ENCODE measurements around the gene PPP1R13B. TPM values are rescaled to one million over a fixed set of nuclear protein-coding genes. Genes with fewer than 3 reads are reported as not detected.

PPP1R13B gene
- total RNA-seq, 1 experiment from 2014 or later = 19.0 TPM

GRCh38 chr14:103728721-103729120 is 118.7 kb downstream of the PPP1R13B start:
- TF ChIP-seq POLR2AphosphoS5 (IDR thresholded peaks at IDR 0.05; ENCODE audit: low read depth, low read length) (no peak), TCF7L2 (IDR thresholded peaks at IDR 0.05; ENCODE audit: low read depth, low read length) (no peak), REST (IDR thresholded peaks at IDR 0.05; ENCODE audit: insufficient read depth in 1 of 2, low read depth in 2 of 2, low read length in 1 of 2) (no peak), SIN3A (IDR thresholded peaks at IDR 0.05; ENCODE audit: borderline replicate concordance, insufficient read depth, low read depth, low read length) (no peak)
- TF ChIP-seq, protein P1, sequence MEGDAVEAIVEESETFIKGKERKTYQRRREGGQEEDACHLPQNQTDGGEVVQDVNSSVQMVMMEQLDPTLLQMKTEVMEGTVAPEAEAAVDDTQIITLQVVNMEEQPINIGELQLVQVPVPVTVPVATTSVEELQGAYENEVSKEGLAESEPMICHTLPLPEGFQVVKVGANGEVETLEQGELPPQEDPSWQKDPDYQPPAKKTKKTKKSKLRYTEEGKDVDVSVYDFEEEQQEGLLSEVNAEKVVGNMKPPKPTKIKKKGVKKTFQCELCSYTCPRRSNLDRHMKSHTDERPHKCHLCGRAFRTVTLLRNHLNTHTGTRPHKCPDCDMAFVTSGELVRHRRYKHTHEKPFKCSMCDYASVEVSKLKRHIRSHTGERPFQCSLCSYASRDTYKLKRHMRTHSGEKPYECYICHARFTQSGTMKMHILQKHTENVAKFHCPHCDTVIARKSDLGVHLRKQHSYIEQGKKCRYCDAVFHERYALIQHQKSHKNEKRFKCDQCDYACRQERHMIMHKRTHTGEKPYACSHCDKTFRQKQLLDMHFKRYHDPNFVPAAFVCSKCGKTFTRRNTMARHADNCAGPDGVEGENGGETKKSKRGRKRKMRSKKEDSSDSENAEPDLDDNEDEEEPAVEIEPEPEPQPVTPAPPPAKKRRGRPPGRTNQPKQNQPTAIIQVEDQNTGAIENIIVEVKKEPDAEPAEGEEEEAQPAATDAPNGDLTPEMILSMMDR (IDR thresholded peaks at IDR 0.05) = no peak
- no peak for DNase-seq (ENCODE audit: low read depth, low spot score)
- H3K27ac ChIP-seq (ENCODE audit: low read length) = no peak overlapping the region
- ChIA-PET POLR2A (no interaction called here), CTCF (no interaction called here)
- ATAC-seq = no peak
- H3K36me3 ChIP-seq (ENCODE audit: control insufficient read depth, insufficient read depth, low read length) = no peaks in the 10 kb centered on the region; the same call in 1 of the 2 replicates
- no peaks in the 10 kb centered on the region for H3K4me1 ChIP-seq (ENCODE audit: control insufficient read depth, insufficient read depth, low read length)
- H3K27me3 ChIP-seq (ENCODE audit: control insufficient read depth, insufficient read depth, low read length) = no peaks in the 10 kb centered on the region
- intact Hi-C loops (cut with micrococcal nuclease; ENCODE audit: unreplicated experiment) (no loop called here), in situ Hi-C loops (cut with HindIII; ENCODE audit: low pct_unique_long_range_greater_than_20kb, low sequenced_read_pairs) (no loop called here)
- H3K4me3 ChIP-seq (ENCODE audit: low read depth in 2 of 2, low read length in 2 of 2) = no peak overlapping the region
- H3K9me3 ChIP-seq (ENCODE audit: control insufficient read depth, insufficient read depth, low read depth, low read length) = no peaks in the 10 kb centered on the region
- BruUV-seq (replicated peaks) = no TSS peak

DNA sequence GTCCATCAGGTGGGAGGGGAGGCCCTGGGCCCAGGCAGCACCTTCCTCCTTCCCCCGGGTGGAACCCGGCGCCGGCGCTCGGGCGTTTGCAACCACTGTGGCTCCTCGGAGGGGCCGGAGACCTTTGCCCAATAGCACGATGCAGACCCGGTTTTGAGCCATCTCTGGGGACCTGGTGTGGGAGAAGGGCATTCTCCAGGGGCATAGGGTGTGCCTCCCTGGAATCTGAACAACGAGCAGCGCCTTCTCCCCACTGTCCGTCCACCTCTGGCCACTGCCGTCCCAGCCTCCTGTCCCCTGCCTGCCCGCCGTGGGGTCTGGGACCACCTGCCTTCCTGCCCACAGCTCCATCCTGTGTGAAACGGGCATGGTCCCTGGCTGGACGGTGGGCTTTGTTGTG is 119.2 kb downstream of the PPP1R13B start:
- TF ChIP-seq TCF7L2 (IDR thresholded peaks at IDR 0.05; ENCODE audit: low read depth, low read length) (no peak), REST (IDR thresholded peaks at IDR 0.05; ENCODE audit: insufficient read depth in 1 of 2, low read depth in 2 of 2, low read length in 1 of 2) (no peak), SIN3A (IDR thresholded peaks at IDR 0.05; ENCODE audit: borderline replicate concordance, insufficient read depth, low read depth, low read length) (no peak), POLR2AphosphoS5 (IDR thresholded peaks at IDR 0.05; ENCODE audit: low read depth, low read length) (no peak)
- TF ChIP-seq, protein P1 (IDR thresholded peaks at IDR 0.05) = no peak
- DNase-seq (ENCODE audit: low read depth, low spot score) (no peak), ATAC-seq (no peak)
- no peaks in the 10 kb centered on the region for H3K27me3 ChIP-seq (ENCODE audit: control insufficient read depth, insufficient read depth, low read length)
- ChIA-PET CTCF (no interaction called here), POLR2A (no interaction called here)
- BruUV-seq (replicated peaks) = no TSS peak
- H3K36me3 ChIP-seq (ENCODE audit: control insufficient read depth, insufficient read depth, low read length) = no peaks in the 10 kb centered on the region
- H3K27ac ChIP-seq (ENCODE audit: low read length) = no peak overlapping the region
- H3K9me3 ChIP-seq (ENCODE audit: control insufficient read depth, insufficient read depth, low read depth, low read length) = no peaks in the 10 kb centered on the region
- H3K4me3 ChIP-seq (ENCODE audit: low read depth in 2 of 2, low read length in 2 of 2) = no peak overlapping the region
- in situ Hi-C loops (cut with HindIII; ENCODE audit: low pct_unique_long_range_greater_than_20kb, low sequenced_read_pairs) (no loop called here), intact Hi-C loops (cut with micrococcal nuclease; ENCODE audit: unreplicated experiment) (no loop called here)
- H3K4me1 ChIP-seq (ENCODE audit: control insufficient read depth, insufficient read depth, low read length) = no peaks in the 10 kb centered on the region
